HepG2 (cell line): ENCODE results near the gene SPON2. TPM values are rescaled to one million over a fixed set of nuclear protein-coding genes. Genes with fewer than 3 reads are reported as not detected.

Source experiments
- CBFB ChIP-seq: sonication (generic); formaldehyde crosslinking; IDR thresholded peaks from 2 replicates; pipeline ENCODE4 v1.4.0; 2020; ENCODE audit warnings: missing genetic modification reagents
- DNMT3B ChIP-seq: conservative IDR thresholded peaks from 2 replicates; pipeline ENCODE4 v1.6.1; 2016; ENCODE audit warnings: missing biosample characterization, control low read depth
- GTF3A ChIP-seq: sonication (generic); formaldehyde crosslinking; conservative IDR thresholded peaks from 2 replicates; pipeline ENCODE4 v1.4.0; 2020; ENCODE audit warnings: mild to moderate bottlenecking, missing genetic modification reagents
- KDM1A ChIP-seq: IDR thresholded peaks from 2 replicates; pipeline ENCODE4 v1.6.1; 2016; ENCODE audit warnings: missing compliant biosample characterization
- SALL2 ChIP-seq: sonication (generic); formaldehyde crosslinking; IDR thresholded peaks from 2 replicates; pipeline ENCODE4 v1.8.1; 2023; ENCODE audit warnings: mild to moderate bottlenecking, missing genetic modification reagents, inconsistent platforms
- TIGD3 ChIP-seq: sonication (generic); formaldehyde crosslinking; IDR thresholded peaks from 2 replicates; pipeline ENCODE4 v1.5.1; 2020; ENCODE audit warnings: mild to moderate bottlenecking, missing genetic modification reagents, borderline replicate concordance
- U2AF1 ChIP-seq: fragments of 200-400 bp; formaldehyde crosslinking; optimal IDR thresholded peaks from 2 replicates; pipeline ENCODE3; 2017; ENCODE audit warnings: mild to moderate bottlenecking, low read depth, low read length
- ZNF468 ChIP-seq: sonication (generic); formaldehyde crosslinking; IDR thresholded peaks from 2 replicates; pipeline ENCODE4 v1.8.0; 2022; ENCODE audit warnings: mild to moderate bottlenecking, moderate library complexity, missing genetic modification reagents
- ZNF740 ChIP-seq: sonication (generic); formaldehyde crosslinking; IDR thresholded peaks from 2 replicates; pipeline ENCODE4 v1.4.0; 2020; ENCODE audit warnings: missing genetic modification reagents
- ZNF83 ChIP-seq: sonication (generic); formaldehyde crosslinking; IDR thresholded peaks from 2 replicates; pipeline ENCODE4 v1.4.0; 2020; ENCODE audit warnings: missing genetic modification reagents, mild to moderate bottlenecking, borderline replicate concordance
- polyA plus RNA-seq, 8 experiments: library from polyadenylated mRNA; depleted of rRNA in 3 of 8; stranded (reverse) in 7 of 8; unstranded in 1 of 8; fragments of >200 nt; fragmentation: Illumina TruSeq in 4 of 8; extraction: Trizol in 4 of 8; gene quantifications; 2 replicates each; pipeline versions ENCODE4 v1.2.1 to v1.2.3, GENCODE V29; 2011 to 2016; ENCODE audit warnings: low read depth in 4 of 8, missing spikeins in 1 of 8, mixed read lengths in 1 of 8; ENCODE audit not compliant: insufficient read depth in 1 of 8
- total RNA-seq, 5 experiments: library from RNA; depleted of rRNA; stranded (reverse); fragments of >200 nt; fragmentation: Illumina TruSeq; extraction: Trizol; gene quantifications; 2 replicates each; pipeline ENCODE4 v1.2.3, GENCODE V29; 2016; ENCODE audit warnings: low read depth in 1 of 5
- TF ChIP-seq, protein P1 (sequence below): sonication (generic); formaldehyde crosslinking; IDR thresholded peaks from 2 replicates; pipeline ENCODE4 v1.5.0; 2020; ENCODE audit warnings: mild to moderate bottlenecking, low read depth, missing genetic modification reagents, borderline replicate concordance
- TF ChIP-seq, protein P2 (sequence below): sonication (generic); formaldehyde crosslinking; IDR thresholded peaks from 2 replicates; pipeline ENCODE4 v1.4.0; 2020; ENCODE audit warnings: mild to moderate bottlenecking, missing genetic modification reagents
- TF ChIP-seq, protein P3 (sequence below): sonication (generic); formaldehyde crosslinking; IDR thresholded peaks from 2 replicates; pipeline ENCODE4 v1.5.0; 2020; ENCODE audit warnings: mild to moderate bottlenecking, missing genetic modification reagents, moderate library complexity
- TF ChIP-seq, protein P4 (sequence below): sonication (generic); formaldehyde crosslinking; IDR thresholded peaks from 2 replicates; pipeline ENCODE4 v1.5.1; 2020; ENCODE audit warnings: missing genetic modification reagents, mild to moderate bottlenecking, borderline replicate concordance

The SPON2 gene
- total and polyA plus RNA-seq, 2 of the 13 experiments (the other 11 are each of a cell fraction or from before 2014, with no cell fraction given), result 17.4 to 55.2 TPM

- TF ChIP-seq, protein P1, sequence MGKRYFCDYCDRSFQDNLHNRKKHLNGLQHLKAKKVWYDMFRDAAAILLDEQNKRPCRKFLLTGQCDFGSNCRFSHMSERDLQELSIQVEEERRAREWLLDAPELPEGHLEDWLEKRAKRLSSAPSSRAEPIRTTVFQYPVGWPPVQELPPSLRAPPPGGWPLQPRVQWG (CRISPR knock-in tag), result no peak
- TF ChIP-seq, protein P2, sequence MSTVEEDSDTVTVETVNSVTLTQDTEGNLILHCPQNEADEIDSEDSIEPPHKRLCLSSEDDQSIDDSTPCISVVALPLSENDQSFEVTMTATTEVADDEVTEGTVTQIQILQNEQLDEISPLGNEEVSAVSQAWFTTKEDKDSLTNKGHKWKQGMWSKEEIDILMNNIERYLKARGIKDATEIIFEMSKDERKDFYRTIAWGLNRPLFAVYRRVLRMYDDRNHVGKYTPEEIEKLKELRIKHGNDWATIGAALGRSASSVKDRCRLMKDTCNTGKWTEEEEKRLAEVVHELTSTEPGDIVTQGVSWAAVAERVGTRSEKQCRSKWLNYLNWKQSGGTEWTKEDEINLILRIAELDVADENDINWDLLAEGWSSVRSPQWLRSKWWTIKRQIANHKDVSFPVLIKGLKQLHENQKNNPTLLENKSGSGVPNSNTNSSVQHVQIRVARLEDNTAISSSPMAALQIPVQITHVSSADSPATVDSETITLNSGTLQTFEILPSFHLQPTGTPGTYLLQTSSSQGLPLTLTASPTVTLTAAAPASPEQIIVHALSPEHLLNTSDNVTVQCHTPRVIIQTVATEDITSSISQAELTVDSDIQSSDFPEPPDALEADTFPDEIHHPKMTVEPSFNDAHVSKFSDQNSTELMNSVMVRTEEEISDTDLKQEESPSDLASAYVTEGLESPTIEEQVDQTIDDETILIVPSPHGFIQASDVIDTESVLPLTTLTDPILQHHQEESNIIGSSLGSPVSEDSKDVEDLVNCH (CRISPR knock-in tag), result 0 out of 2 replicates have a peak, but pooled peaks have one; percentile 70
- TF ChIP-seq GTF3A (CRISPR knock-in tag) (0 out of 2 replicates have a peak, but pooled peaks have one; percentile 58), DNMT3B (CRISPR knock-in tag) (no peak), CBFB (CRISPR knock-in tag) (no peak), SALL2 (no peak), TIGD3 (no peak; the same call in 1 of the 2 replicates), ZNF740 (CRISPR knock-in tag) (peak; percentile 61), KDM1A (peak; percentile 70; the same call in 1 of the 2 replicates), ZNF468 (no peak), ZNF83 (no peak), U2AF1 (no peak)
- TF ChIP-seq, protein P3, sequence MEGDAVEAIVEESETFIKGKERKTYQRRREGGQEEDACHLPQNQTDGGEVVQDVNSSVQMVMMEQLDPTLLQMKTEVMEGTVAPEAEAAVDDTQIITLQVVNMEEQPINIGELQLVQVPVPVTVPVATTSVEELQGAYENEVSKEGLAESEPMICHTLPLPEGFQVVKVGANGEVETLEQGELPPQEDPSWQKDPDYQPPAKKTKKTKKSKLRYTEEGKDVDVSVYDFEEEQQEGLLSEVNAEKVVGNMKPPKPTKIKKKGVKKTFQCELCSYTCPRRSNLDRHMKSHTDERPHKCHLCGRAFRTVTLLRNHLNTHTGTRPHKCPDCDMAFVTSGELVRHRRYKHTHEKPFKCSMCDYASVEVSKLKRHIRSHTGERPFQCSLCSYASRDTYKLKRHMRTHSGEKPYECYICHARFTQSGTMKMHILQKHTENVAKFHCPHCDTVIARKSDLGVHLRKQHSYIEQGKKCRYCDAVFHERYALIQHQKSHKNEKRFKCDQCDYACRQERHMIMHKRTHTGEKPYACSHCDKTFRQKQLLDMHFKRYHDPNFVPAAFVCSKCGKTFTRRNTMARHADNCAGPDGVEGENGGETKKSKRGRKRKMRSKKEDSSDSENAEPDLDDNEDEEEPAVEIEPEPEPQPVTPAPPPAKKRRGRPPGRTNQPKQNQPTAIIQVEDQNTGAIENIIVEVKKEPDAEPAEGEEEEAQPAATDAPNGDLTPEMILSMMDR (CRISPR knock-in tag), result peak; percentile 59
- TF ChIP-seq, protein P4, sequence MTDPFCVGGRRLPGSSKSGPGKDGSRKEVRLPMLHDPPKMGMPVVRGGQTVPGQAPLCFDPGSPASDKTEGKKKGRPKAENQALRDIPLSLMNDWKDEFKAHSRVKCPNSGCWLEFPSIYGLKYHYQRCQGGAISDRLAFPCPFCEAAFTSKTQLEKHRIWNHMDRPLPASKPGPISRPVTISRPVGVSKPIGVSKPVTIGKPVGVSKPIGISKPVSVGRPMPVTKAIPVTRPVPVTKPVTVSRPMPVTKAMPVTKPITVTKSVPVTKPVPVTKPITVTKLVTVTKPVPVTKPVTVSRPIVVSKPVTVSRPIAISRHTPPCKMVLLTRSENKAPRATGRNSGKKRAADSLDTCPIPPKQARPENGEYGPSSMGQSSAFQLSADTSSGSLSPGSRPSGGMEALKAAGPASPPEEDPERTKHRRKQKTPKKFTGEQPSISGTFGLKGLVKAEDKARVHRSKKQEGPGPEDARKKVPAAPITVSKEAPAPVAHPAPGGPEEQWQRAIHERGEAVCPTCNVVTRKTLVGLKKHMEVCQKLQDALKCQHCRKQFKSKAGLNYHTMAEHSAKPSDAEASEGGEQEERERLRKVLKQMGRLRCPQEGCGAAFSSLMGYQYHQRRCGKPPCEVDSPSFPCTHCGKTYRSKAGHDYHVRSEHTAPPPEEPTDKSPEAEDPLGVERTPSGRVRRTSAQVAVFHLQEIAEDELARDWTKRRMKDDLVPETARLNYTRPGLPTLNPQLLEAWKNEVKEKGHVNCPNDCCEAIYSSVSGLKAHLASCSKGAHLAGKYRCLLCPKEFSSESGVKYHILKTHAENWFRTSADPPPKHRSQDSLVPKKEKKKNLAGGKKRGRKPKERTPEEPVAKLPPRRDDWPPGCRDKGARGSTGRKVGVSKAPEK (CRISPR knock-in tag), result no peak
Measured at GRCh38 chr4:1204828-1205585, 32.6 kb upstream of the SPON2 start (continued).
